Activated naive CD8-positive, alpha-beta T cell treated with anti-CD3 and anti-CD28 coated beads, Interleukin-2, amount 10 ng/mL, durations not matched to agents 7 days and 5 days (primary cell): ENCODE data around the gene TRANK1. TPM values are rescaled to one million over a fixed set of nuclear protein-coding genes. Genes with fewer than 3 reads are reported as not detected.

ENCODE experiments used
- ATAC-seq: fragments of 150-1000 bp; cut with Tn5 transposase; one replicate; pipeline ENCODE4 v1.10.0; 2021; ENCODE audit warnings: low read depth, moderate library complexity
- POLR2A ChIA-PET: fragments of 350-600 bp; sonication (Branson Sonifier 250); formaldehyde crosslinking; loops from one replicate; lab custom pipeline; 2021; ENCODE audit warnings: antibody characterized with exemption; lab: Charles Lee
- DNase-seq: peaks from one replicate; pipeline ENCODE4 v3.0.0; 2021
- H3K27ac Mint-ChIP-seq: one replicate; pipeline ENCODE4 v1.8.0; 2022; ENCODE audit warnings: mild to moderate bottlenecking, mixed read lengths
- H3K27me3 Mint-ChIP-seq: one replicate; pipeline ENCODE4 v1.8.0; 2022; ENCODE audit warnings: mild to moderate bottlenecking, moderate library complexity, mixed read lengths
- H3K36me3 Mint-ChIP-seq: one replicate; pipeline ENCODE4 v1.8.0; 2021; ENCODE audit warnings: mild to moderate bottlenecking, mixed read lengths
- H3K4me1 Mint-ChIP-seq: one replicate; pipeline ENCODE4 v1.8.0; 2021; ENCODE audit warnings: mixed read lengths
- H3K4me3 Mint-ChIP-seq: one replicate; pipeline ENCODE4 v1.8.0; 2022; ENCODE audit warnings: mild to moderate bottlenecking, moderate library complexity, mixed read lengths
- H3K9me3 Mint-ChIP-seq: one replicate; pipeline ENCODE4 v1.8.0; 2021; ENCODE audit warnings: mixed read lengths
- total RNA-seq, 2 experiments: library from RNA; stranded (reverse); gene quantifications; one replicate each; pipeline ENCODE4 v1.2.3, GENCODE V29; 2021

TRANK1 gene
- total RNA-seq, 2 experiments from 2014 or later: 99.6 to 102 TPM

DNA sequence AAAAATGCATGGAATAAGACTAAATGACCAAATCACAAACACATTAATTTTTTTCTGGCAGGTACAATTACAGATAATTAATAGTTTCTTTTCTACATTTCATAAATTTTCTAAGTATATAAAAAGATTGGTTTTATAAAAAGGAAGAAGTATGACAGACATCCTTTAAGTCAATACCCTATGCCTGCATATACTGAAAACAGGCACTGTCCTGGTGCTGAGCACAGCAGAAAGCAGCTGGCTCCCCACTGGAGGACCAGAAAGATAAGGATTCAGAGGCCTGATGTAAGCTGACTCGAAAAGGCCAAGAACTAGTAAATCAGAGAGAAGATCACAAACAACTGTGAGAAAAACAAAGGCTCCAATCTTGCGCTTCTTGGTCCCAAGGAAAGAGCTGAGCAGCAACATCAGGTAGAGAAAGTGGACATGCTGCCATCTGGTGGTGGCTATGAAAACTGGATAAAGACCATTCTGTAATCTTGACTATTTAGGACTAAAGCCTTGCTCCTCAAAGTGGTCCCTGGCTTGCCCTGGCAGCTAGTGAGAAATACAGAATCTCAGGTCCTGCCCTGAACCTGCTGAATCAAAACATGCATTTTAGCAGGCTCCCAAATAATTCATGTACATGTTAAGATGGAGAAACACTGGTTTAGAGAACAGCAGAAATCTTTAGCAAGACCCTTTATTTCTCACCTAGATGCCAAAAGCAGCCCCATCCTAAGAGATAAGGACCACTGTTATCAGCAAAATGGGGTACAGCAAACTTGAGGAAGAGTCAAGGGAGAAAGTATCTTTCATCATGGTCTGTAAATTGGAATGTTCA, 76.0 kb downstream of the TRANK1 start:
- Mint-ChIP-seq H3K36me3 (peaks cover 20% of the 10 kb centered on the region), H3K27ac (no peak overlapping the region)
- no peak for DNase-seq

GRCh38 chr3:36867810-36868209, 77.0 kb downstream of the TRANK1 start:
- POLR2A ChIA-PET: no interaction called here
- Mint-ChIP-seq H3K4me3 (no peak overlapping the region), H3K9me3 (no peaks in the 10 kb centered on the region), H3K27me3 (no peaks in the 10 kb centered on the region), H3K36me3 (peaks cover 26% of the 10 kb centered on the region), H3K27ac (no peak overlapping the region), H3K4me1 (peaks cover 15% of the 10 kb centered on the region)
- no peak for ATAC-seq
- no peak for DNase-seq

More for the DNA sequence above, 76.0 kb downstream of the TRANK1 start:
- POLR2A ChIA-PET: interaction anchor here (1.5 kb wide), 1 partner anchor 90 kb away, joined by 3 read pairs; no protein-coding TSS in a partner anchor
- Mint-ChIP-seq H3K27me3 (no peaks in the 10 kb centered on the region), H3K4me3 (no peak overlapping the region), H3K9me3 (no peaks in the 10 kb centered on the region), H3K4me1 (peaks cover 15% of the 10 kb centered on the region)
- ATAC-seq: peak; percentile 71

DNA sequence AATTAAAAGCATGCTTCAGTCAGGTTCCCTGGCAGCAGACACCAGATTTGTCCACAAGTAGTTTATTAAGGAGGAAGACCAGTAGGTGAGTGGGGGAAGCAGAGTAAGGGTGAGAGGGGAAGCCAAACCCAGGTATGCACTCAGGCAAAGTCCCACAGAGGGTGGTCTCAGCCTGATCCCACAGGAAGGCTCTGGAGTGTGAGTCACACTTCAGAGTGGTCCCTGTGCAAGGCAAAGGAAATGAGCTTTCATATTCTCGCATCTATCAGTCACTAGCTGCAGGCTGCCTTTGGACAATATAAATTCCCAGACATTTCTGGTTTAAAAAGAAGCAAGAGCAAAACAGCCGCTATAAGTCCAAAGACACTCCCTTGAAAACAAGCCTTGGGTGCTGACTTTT, 78.5 kb downstream of the TRANK1 start:
- no peak for DNase-seq
- no peaks in the 10 kb centered on the region for H3K27me3 Mint-ChIP-seq
- H3K9me3 Mint-ChIP-seq: no peaks in the 10 kb centered on the region
- H3K36me3 Mint-ChIP-seq: peaks cover 26% of the 10 kb centered on the region
- ATAC-seq: no peak
- H3K4me3 Mint-ChIP-seq: no peak overlapping the region
- peaks cover 15% of the 10 kb centered on the region for H3K4me1 Mint-ChIP-seq
- no peak overlapping the region for H3K27ac Mint-ChIP-seq
- POLR2A ChIA-PET: no interaction called here

DNA sequence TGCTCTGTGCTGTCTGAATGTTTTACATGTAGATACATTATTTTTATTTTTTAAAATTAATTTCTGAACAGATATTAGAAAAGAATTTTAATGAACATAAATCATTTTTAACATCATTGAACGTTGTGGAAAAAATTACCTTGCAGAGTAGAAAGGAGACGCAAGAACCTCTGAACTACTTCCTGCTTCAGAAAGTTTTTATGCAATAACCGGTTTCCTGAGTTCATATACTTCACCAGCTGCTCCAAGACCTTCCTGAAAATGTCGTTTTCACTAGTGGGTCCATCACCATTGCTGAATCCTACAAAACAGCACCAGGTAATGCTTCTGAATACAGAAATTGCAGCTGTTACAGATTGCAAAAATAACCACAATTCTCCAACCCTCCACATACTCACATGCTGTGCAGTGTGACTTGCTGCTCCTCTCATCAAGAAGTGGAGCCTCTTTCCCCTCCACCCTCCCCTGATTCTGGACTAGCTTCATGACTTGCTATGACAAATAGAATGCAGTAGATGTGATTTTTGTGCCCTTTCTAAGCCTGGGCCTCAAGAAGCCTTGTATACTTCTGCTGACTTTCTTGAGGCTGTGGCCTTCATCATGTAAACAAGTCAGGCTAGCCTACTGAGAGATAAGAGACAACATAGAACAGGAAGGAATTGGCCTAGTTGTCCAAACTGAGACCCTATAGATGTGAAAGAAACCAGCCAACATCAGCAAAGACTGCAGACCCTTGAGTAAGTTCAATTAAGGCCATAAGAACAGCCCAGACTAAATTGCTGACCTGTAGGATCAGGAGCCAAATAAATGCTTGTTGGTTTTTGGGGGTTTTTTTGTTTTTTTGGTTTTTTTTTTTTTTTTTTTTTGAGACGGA, 80.4 kb downstream of the TRANK1 start:
- H3K27me3 Mint-ChIP-seq: no peaks in the 10 kb centered on the region
- ATAC-seq (peak; percentile 44), DNase-seq (no peak)
- H3K27ac Mint-ChIP-seq: peak overlapping the region; percentile 66
- H3K9me3 Mint-ChIP-seq: no peaks in the 10 kb centered on the region
- H3K4me1 Mint-ChIP-seq: peaks cover 15% of the 10 kb centered on the region
- H3K4me3 Mint-ChIP-seq: no peak overlapping the region
- POLR2A ChIA-PET: interaction anchor here (2.1 kb wide), 1 partner anchor 12 kb away, joined by 6 read pairs; no protein-coding TSS in a partner anchor
- H3K36me3 Mint-ChIP-seq: peaks cover 38% of the 10 kb centered on the region

DNA sequence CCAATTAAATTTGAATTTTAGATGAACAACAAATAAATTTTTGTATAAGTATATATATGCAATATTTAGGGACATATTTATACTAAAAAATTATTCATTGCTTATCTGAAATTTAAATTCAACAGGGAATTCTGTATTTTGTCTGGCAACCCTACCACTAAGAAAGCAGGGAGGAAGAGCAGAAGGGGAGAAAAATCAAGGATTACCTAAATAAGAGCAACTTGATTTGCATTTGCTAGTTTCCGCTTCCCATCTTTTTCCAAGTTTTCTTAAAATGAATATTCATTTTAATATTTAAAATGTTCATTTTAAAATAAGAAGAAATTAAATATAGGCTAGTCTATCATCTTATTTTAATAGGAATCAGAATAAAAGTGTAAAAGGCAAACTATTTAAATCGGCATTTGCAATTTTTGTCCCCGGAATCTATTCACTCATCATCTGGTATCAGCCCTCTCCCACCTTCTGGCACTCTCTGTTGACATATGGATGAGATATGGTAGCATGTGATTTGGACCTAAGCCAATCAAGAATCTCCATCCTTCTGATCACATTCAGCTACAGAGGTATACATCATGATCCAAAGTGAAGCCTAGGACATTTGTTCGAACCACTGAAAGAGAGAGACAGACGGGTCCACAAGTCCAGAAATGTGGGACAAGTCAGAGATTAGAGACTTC, 82.6 kb downstream of the TRANK1 start:
- H3K9me3 Mint-ChIP-seq: no peaks in the 10 kb centered on the region
- no peak for ATAC-seq
- no peaks in the 10 kb centered on the region for H3K27me3 Mint-ChIP-seq
- peaks cover 12% of the 10 kb centered on the region for H3K4me1 Mint-ChIP-seq
- POLR2A ChIA-PET: interaction anchor here (2.1 kb wide), 1 partner anchor 14 kb away, joined by 6 read pairs; no protein-coding TSS in a partner anchor
- H3K27ac Mint-ChIP-seq: no peak overlapping the region
- DNase-seq: no peak
- H3K4me3 Mint-ChIP-seq: no peak overlapping the region
- H3K36me3 Mint-ChIP-seq: peaks cover 40% of the 10 kb centered on the region

- Mint-ChIP-seq H3K4me1 (peaks cover 5% of the 10 kb centered on the region), H3K9me3 (no peaks in the 10 kb centered on the region), H3K4me3 (no peak overlapping the region), H3K27me3 (no peaks in the 10 kb centered on the region), H3K27ac (no peak overlapping the region), H3K36me3 (peaks cover 47% of the 10 kb centered on the region)
- POLR2A ChIA-PET: no interaction called here
- no peak for DNase-seq
- no peak for ATAC-seq
These were observed 85.4 kb downstream of the TRANK1 start for GRCh38 chr3:36859494-36859893.

- peaks cover 4% of the 10 kb centered on the region for H3K4me1 Mint-ChIP-seq
- POLR2A ChIA-PET: no interaction called here
- no peaks in the 10 kb centered on the region for H3K27me3 Mint-ChIP-seq
- H3K36me3 Mint-ChIP-seq: peaks cover 49% of the 10 kb centered on the region
- H3K27ac Mint-ChIP-seq: no peak overlapping the region
- H3K9me3 Mint-ChIP-seq: no peaks in the 10 kb centered on the region
- H3K4me3 Mint-ChIP-seq: no peak overlapping the region
- ATAC-seq: no peak
- no peak for DNase-seq
These were observed 92.8 kb downstream of the TRANK1 start for GRCh38 chr3:36852071-36852470.

DNA sequence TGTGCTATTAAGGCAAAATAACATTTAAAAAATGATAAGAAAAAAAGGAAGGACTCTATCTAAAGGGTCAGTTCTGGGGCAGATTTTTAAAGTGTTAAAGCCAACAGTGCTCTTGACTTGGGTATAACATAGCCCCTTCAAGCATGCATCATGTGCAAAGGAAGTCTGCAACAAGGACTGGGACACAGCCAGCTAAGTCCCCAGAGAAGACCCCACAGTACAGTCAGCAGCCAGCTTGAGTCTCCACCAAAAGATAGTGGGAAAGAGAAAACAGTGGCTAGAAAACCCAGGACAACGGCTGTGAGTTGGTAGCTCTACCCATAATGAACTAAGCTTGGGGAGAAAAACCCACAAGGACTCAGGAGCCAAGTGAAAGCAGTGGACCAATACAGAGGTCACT, 94.1 kb downstream of the TRANK1 start:
- no peak overlapping the region for H3K27ac Mint-ChIP-seq

DNA sequence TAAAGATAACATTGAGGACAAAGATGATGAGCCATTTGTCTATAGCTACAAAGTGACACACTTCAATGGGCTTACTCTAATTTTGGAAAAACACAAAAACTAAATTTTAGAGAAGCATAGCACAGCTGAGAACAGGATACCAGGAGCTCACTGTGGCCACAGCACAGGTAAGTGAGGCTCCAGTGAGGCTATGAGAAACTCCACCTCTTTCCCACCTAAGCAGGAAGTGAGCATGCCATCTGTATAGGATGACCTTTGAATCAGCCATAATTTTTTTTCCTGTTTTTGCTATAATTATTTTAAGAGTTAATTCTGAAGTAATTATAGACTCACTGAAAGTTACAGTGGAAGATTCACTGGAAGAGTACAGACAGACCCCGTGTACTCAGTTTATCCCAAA, 98.4 kb downstream of the TRANK1 start:
- Mint-ChIP-seq H3K27me3 (no peaks in the 10 kb centered on the region), H3K9me3 (peaks cover 7% of the 10 kb centered on the region), H3K4me3 (no peak overlapping the region), H3K36me3 (peaks cover 77% of the 10 kb centered on the region), H3K27ac (no peak overlapping the region), H3K4me1 (peaks cover 49% of the 10 kb centered on the region)
- ATAC-seq: no peak
- DNase-seq: no peak
- POLR2A ChIA-PET: no interaction called here

More for the DNA sequence above, 94.1 kb downstream of the TRANK1 start:
- no peaks in the 10 kb centered on the region for H3K27me3 Mint-ChIP-seq
- DNase-seq (no peak), ATAC-seq (no peak)
- H3K9me3 Mint-ChIP-seq: no peaks in the 10 kb centered on the region
- POLR2A ChIA-PET: no interaction called here
- H3K4me1 Mint-ChIP-seq: peaks cover 15% of the 10 kb centered on the region
- no peak overlapping the region for H3K4me3 Mint-ChIP-seq
- peaks cover 51% of the 10 kb centered on the region for H3K36me3 Mint-ChIP-seq

DNA sequence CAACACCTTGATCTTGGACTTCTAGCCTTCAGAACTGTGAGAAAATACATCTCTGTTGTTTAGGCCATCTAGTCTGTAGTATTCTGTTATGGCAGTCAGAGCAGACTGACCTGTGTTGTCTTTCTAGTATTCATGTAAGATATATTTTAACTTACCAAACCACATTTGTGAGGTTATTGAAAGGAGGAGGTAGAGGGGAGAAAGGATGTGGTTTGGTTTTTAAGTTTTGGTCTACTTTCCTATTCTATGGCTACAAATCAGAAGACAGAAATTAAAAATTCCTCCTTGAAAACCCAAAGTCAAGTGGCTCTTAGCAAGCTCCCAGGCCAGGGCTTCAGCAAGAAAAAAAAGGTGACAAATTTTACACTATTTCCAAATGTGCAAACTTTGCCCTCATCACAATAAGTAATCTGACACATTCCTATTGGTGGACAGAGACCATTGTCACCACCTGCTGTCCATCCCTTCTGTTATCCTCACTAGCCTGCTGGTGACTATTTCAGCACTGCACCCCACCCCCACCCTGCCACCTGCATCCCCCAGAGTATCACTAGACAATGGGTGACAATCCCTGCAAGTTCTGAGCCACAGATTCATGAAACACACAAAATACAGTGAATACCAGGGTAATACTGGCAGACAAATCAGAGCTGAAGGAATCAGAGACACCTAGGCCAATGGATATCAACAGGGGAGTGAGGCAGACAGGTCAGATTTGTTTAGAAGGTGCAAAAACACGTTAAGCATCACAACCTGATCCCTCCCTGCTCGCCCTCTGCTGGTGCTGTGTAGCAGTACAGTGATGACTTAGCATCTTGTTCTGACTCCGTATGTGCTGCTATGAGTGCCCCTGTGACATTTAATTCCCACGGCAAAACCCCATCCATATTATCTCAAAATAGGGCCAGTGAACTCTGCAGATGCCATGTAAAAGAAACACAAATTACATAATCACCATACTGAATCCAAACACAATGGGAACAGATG, 101.5 kb downstream of the TRANK1 start:
- peaks cover 9% of the 10 kb centered on the region for H3K9me3 Mint-ChIP-seq
- POLR2A ChIA-PET: no interaction called here
- peak overlapping the region; percentile 56 for H3K4me3 Mint-ChIP-seq
- ATAC-seq (peak; percentile 80), DNase-seq (peak; percentile 59)
- H3K27me3 Mint-ChIP-seq: no peaks in the 10 kb centered on the region
- peaks cover 62% of the 10 kb centered on the region for H3K4me1 Mint-ChIP-seq
- H3K36me3 Mint-ChIP-seq: peaks cover 78% of the 10 kb centered on the region
- peak overlapping the region; percentile 68 for H3K27ac Mint-ChIP-seq

DNA sequence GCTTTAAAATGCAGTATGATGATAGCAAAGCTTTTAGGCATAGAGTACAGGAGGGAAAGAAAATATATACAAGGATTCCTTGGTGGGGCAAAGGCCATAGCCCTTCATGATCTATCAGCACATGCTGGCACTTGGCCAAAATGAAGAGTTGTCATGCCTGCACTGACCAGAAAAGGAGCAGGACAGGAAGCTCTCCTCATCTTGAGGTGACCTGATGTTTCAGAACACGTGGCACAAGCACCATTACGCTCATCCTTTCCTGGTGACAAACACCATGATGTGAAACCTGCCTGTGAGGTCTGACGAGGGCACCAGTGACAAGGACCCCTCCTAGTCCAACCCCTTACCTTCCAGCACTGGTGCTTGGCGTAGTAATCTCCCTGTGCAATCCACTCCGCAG, 102.6 kb downstream of the TRANK1 start:
- DNase-seq: no peak
- Mint-ChIP-seq H3K27ac (no peak overlapping the region), H3K9me3 (peaks cover 9% of the 10 kb centered on the region), H3K36me3 (peaks cover 76% of the 10 kb centered on the region), H3K27me3 (no peaks in the 10 kb centered on the region), H3K4me3 (peak overlapping the region; percentile 56), H3K4me1 (peaks cover 60% of the 10 kb centered on the region)
- POLR2A ChIA-PET: no interaction called here
- no peak for ATAC-seq

GRCh38 chr3:36840453-36840921, 104.4 kb downstream of the TRANK1 start:
- peaks cover 66% of the 10 kb centered on the region for H3K36me3 Mint-ChIP-seq
- POLR2A ChIA-PET: no interaction called here
- ATAC-seq: no peak
- DNase-seq: no peak
- no peaks in the 10 kb centered on the region for H3K27me3 Mint-ChIP-seq
- H3K4me3 Mint-ChIP-seq: no peak overlapping the region
- no peak overlapping the region for H3K27ac Mint-ChIP-seq
- H3K9me3 Mint-ChIP-seq: peaks cover 9% of the 10 kb centered on the region
- peaks cover 45% of the 10 kb centered on the region for H3K4me1 Mint-ChIP-seq
